ENCODE data around the gene MAP6D1.

The MAP6D1 gene

GRCh38 chr3:183822631-183823030 lies 2.7 kb downstream of the MAP6D1 start:
- DNase-seq: no peak

GRCh38 chr3:183819831-183820230 lies 5.5 kb downstream of the MAP6D1 start:
- DNase-seq: no peak

DNA sequence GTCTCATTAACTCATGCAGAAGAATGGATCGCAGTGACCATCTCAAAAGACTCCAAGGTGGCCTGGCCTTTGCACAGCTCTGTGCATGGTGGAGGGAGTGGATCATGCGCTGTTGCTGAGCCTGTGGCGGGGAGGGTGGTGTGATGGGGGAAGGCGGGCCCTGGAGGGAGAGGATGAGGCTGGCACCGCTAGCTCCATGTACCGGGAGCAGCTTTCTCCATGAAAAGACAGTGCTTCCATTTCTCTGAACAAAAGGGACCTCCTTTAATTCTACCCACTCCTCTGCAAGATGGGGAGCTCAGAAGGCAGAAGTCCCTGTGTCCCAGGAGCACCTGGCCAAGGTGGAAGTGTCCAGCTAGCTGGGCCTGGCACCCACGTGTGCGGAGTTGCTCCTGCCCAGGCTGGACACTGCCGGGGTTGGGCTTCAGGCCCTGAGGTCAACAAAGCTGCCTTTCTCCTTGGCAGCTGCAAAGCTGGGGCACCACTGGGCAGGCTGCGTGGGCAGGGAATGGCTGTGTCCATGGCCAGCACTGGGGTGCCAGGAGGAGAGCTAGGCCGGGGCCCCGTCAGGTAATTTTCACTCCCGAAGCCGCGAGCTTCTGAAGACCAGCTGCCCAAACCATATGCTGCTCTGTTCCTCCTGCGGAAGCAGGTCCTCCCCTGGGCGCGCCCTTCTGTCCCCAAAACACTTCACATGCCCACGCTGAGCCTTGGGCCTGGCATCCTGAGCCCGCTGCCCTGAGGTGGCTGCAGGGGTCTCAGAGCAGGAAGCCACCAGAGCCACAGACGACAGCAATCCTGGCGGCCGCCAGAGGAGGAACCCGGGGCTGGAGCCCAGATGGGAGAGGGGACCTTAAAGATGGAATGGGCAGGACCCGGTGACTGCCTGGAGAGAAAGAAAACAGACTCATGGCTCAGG lies 6.4 kb downstream of the MAP6D1 start:
- no peak for DNase-seq

DNA sequence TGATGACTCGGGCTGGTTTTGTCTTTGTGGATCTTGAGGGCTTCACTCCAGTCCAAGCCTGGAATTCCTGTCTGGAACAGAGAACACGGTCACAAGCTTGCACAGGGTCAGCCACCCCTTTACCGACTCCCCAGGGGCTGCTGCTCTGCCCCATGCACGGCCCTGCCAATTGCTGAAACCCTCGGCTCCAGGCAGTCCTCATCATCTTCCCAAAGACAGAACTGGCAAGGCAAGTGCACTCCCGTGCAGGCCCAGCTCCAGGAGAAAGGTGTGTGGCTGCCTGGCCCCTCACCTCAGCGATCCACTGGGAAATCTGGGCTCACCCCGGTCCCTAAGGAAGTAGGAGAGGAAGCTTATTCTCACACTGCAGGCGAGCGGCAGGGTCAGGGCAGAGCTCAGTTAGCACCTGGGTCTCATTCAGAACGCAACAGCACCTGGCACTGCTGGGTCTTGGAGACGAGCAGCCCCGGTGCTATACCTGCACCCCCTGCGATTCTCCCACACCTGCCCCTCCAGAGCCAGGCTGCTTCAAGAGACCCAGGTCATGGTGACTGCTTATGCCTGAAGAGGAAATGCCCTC lies 7.2 kb downstream of the MAP6D1 start:
- DNase-seq: no peak

DNA sequence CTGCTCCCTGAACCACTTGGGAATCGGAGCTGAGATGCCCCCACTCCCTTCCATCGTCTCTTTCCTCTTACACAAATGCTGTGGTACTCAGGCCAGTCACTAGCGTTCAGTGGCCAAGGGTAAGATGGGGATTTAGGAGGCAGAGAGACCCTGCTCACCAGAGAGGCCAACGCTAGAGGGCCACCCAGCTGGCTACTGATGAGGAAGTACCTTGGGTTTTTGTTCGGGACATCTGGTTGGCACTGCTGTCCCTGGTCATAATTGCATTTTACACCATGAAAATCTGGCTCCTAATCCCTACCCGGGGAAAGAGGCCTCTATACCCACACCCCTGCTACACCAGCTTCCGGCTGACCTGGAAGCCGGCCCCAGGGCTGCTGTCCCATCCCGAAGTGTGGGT lies 7.7 kb downstream of the MAP6D1 start:
- DNase-seq: no peak

DNA sequence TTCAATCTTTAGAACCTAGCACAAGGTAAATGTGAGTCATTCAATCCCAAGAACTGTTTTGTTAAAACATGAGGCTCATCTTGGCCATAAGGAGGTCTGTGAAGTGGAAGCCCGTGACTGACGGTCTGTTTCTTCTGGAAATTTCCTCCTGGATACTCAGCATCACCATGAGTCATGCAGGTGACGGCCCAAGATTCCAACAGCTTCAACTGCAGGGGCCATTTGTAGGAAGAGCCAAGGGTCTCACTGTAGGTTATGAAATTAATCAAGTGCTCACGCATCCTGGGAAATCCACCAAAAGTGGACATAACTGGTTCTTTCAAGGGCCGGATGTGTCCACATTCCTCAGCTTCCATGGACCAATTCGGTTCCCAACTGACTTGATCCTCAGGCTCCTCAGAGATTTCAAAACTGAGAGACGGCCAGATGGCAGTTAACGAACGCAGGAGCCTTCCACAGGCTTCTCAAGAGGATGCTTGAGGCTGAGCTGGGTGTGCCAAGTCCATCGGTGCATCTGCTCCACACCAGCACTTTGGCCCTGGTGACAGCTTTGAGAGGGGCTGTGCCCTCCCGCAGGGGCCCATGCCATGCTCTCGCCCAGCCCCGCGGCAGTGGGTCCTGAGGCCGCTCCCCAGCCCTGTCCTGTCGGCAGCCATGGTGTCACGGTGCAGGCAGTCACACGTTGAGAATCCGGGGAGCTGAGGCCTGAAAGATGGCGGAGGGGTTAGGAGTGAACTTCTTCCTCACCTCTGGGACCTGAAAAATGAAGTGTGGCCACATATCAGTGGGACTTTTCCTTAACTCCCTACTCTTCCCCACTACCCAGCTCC lies 8.5 kb downstream of the MAP6D1 start:
- DNase-seq: no peak

- no peak for DNase-seq
Observed at GRCh38 chr3:183815951-183816475, 9.4 kb downstream of the MAP6D1 start.

GRCh38 chr3:183815563-183815940 lies 9.8 kb downstream of the MAP6D1 start:
- no peak for DNase-seq

- DNase-seq: no peak
Observed at GRCh38 chr3:183814240-183814639, 11.1 kb downstream of the MAP6D1 start.

DNA sequence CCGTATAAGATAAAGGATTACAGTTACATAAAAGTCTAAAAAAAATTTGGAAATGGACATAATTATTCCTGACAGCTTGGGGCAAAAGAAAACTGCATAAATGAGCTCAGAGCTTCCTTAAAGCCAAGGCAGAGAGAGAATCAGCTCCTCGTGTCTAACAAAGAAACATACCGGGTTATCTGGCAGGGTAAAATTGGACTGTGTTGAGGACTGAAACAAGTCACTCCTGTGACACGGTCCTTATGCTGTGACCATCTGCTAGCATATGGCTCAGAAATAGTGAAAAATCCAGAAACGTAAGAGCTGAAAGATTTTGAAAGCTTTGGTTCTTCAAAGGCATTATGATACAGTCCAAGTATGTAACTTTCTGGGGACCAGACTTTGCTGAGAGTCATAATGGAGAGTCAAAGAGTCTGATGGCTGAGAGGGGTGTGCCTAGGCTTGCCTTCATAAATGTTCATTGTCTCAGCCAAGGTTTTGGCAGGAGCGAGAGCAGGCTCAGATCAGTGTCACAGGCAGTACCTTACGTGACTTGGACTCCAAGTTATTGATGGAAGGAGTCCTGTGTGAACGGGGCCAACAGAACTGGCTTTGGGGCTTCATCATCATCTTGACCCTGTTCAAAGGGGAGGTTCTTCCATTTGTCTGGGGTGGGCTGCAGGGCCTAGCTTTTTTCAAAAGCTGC lies 12.5 kb downstream of the MAP6D1 start:
- no peak for DNase-seq

- no peak for DNase-seq
Observed at GRCh38 chr3:183811638-183812037, 13.7 kb downstream of the MAP6D1 start.

- no peak for DNase-seq
Observed at GRCh38 chr3:183810643-183811594, 14.5 kb downstream of the MAP6D1 start.

DNA sequence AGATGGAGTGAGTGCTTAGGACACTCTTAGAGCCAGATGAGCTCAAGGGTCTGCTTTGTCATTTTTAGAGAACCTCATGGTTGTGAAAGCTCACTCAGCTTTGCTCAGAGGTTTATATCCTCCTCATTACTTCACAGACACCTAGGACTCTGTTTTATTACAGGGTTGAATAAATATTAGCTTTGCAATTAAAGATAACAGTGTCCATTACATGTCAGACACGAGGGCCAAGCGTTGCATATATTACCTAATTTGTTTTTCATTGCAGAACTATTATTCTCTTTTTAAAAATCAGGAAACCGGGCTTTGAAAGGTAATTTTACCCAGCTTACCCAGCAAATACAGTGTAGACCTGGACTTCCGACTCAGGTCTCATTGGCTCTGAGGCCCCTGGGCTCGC lies 16.1 kb downstream of the MAP6D1 start:
- no peak for DNase-seq

DNA sequence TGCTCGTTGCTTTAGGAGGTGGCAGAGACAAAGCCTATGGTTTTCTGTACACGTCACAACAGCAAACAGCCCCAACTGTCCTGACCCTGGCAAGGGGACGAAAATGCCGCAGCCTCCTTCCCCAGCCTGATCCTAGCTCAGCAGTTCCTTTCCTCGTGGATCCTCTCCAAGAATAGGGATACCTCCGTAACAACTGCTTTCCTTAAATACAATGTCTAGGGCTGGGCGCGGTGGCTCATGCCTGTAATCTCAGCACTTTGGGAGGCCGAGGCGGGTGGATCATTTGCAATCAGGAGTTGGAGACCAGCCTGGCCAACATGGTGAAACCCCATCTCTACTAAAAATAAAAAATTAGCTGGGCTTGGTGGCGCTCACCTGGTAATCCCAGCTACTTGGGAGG lies 17.0 kb downstream of the MAP6D1 start:
- no peak for DNase-seq

GRCh38 chr3:183807881-183808280 lies 17.5 kb downstream of the MAP6D1 start:
- DNase-seq: no peak

GRCh38 chr3:183807209-183807728 lies 18.1 kb downstream of the MAP6D1 start:
- no peak for DNase-seq

GRCh38 chr3:183802989-183803388 lies 22.4 kb downstream of the MAP6D1 start:
- DNase-seq: no peak

GRCh38 chr3:183801601-183802000 lies 23.8 kb downstream of the MAP6D1 start:
- DNase-seq: no peak

DNA sequence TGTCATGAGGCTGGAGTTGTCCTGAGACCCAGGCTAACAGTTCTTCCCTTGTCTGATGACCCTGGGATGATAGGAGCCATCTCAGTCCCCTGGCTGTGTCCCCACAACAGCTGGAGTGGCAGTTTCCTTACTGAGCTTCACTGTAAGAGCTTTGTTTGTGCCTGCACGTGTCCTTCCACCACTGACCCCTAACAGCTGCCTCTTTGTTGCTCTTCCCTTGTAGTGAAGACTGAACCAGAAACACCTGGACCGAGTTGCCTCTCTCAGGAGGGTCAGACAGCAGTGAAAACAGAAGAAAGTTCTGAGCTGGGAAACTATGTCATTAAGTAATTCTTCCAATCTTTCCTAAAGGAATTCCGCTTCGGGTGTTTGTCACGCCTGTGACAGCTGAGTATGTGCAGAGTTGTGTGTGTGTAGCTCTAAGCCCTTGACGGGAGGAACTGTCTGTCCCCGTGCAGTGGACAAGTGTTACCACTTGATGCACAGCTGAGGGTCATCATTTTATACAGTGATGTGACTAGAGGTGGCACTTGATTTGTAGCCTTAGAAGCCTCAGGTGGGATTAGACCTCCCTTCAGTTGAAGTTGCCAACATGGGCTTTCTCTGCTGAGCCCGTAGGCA lies 25.0 kb downstream of the MAP6D1 start:
- DNase-seq: no peak

- no peak for DNase-seq
Observed at GRCh38 chr3:183799461-183799860, 25.9 kb downstream of the MAP6D1 start.

DNA sequence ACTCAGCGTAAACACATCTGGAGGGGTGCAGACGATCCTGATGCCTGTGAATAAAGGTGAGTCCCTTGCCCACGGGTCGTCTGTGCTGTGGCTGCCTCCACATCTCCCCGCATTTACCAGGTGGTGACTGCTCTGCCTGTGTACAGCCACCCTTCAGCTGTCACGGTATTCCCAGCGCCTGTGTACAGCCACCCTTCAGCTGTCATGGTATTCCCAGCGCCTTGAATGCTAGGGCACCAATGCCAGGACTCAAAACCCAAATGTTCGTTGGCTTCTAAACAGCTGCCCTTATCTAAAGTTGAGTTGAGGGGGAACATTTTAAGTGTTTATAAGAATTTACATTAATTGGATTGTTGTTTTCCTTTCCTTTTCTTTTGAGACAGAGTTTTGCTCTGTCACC lies 27.4 kb downstream of the MAP6D1 start:
- no peak for DNase-seq

Measured in T1000 (cell line).